Type B pancreatic cell (in vitro differentiated cells): ENCODE results near the gene UGT1A5. TPM values are rescaled to one million over a fixed set of nuclear protein-coding genes. Genes with fewer than 3 reads are reported as not detected.

Experiments used
- DNase-seq: peaks from one replicate; pipeline ENCODE4 v3.0.0; 2021; ENCODE audit warnings: mixed read lengths; ENCODE audit not compliant: unreplicated experiment; ENCODE audit errors: extremely low spot score
- H3K27ac Mint-ChIP-seq: 2 replicates; pipeline ENCODE4 v1.8.0; 2021; ENCODE audit warnings: mild to moderate bottlenecking, mixed read lengths
- H3K27me3 Mint-ChIP-seq: 2 replicates; pipeline ENCODE4 v1.8.0; 2021; ENCODE audit warnings: mixed read lengths
- H3K36me3 Mint-ChIP-seq: 2 replicates; pipeline ENCODE4 v1.8.0; 2021; ENCODE audit warnings: mixed read lengths
- H3K4me1 Mint-ChIP-seq: one replicate; pipeline ENCODE4 v1.8.0; 2021; ENCODE audit warnings: mixed read lengths; ENCODE audit not compliant: unreplicated experiment
- H3K4me3 Mint-ChIP-seq: 2 replicates; pipeline ENCODE4 v1.8.0; 2021; ENCODE audit warnings: mild to moderate bottlenecking, mixed read lengths
- H3K9me3 Mint-ChIP-seq: 2 replicates; pipeline ENCODE4 v1.8.0; 2021; ENCODE audit warnings: mixed read lengths
- CTCF ChIP-seq: fragments of 200-600 bp; sonication (generic); conservative IDR thresholded peaks from 2 replicates; pipeline ENCODE4 v1.5.0; 2021; ENCODE audit warnings: antibody characterized with exemption, mild to moderate bottlenecking
- total RNA-seq: library from RNA; stranded (reverse); gene quantifications from 2 replicates; pipeline ENCODE4 v1.2.1, GENCODE V29; 2021; ENCODE audit warnings: low replicate concordance

Gene UGT1A5
- total RNA-seq, 1 donor from 2014 or later, result not detected

GRCh38 chr2:233803292-233803911 is 90.7 kb downstream of the UGT1A5 start:
- Mint-ChIP-seq H3K36me3 (no peaks in the 10 kb centered on the region), H3K27me3 (peaks cover 27% of the 10 kb centered on the region), H3K27ac (no peak overlapping the region), H3K4me1 (no peaks in the 10 kb centered on the region), H3K4me3 (no peak overlapping the region), H3K9me3 (no peaks in the 10 kb centered on the region)
- TF ChIP-seq CTCF, result no peak
- DNase-seq, result peak; percentile 36

GRCh38 chr2:233803994-233804393 is 91.3 kb downstream of the UGT1A5 start:
- Mint-ChIP-seq H3K36me3 (no peaks in the 10 kb centered on the region), H3K4me1 (no peaks in the 10 kb centered on the region), H3K27me3 (peaks cover 27% of the 10 kb centered on the region), H3K9me3 (no peaks in the 10 kb centered on the region), H3K4me3 (no peak overlapping the region), H3K27ac (no peak overlapping the region)
- no peak for TF ChIP-seq CTCF
- peak; percentile 45 for DNase-seq

GRCh38 chr2:233807215-233807865 is 94.6 kb downstream of the UGT1A5 start:
- peak; percentile 39 for DNase-seq
- Mint-ChIP-seq H3K4me3 (no peak overlapping the region), H3K36me3 (no peaks in the 10 kb centered on the region), H3K4me1 (no peaks in the 10 kb centered on the region), H3K9me3 (no peaks in the 10 kb centered on the region), H3K27me3 (peaks cover 36% of the 10 kb centered on the region), H3K27ac (no peak overlapping the region)
- no peak for TF ChIP-seq CTCF

- Mint-ChIP-seq H3K4me3 (no peak overlapping the region), H3K9me3 (no peaks in the 10 kb centered on the region), H3K36me3 (no peaks in the 10 kb centered on the region), H3K27ac (no peak overlapping the region), H3K27me3 (peaks cover 31% of the 10 kb centered on the region), H3K4me1 (no peaks in the 10 kb centered on the region)
- TF ChIP-seq CTCF, result no peak
- DNase-seq, result peak; percentile 56
These were observed 95.5 kb downstream of the UGT1A5 start for GRCh38 chr2:233807966-233808935.

GRCh38 chr2:233810385-233810784 is 97.7 kb downstream of the UGT1A5 start:
- Mint-ChIP-seq H3K36me3 (no peaks in the 10 kb centered on the region), H3K9me3 (no peaks in the 10 kb centered on the region), H3K27me3 (peaks cover 17% of the 10 kb centered on the region), H3K4me3 (no peak overlapping the region), H3K27ac (no peak overlapping the region), H3K4me1 (no peaks in the 10 kb centered on the region)
- TF ChIP-seq CTCF, result no peak
- peak; percentile 59 for DNase-seq
